GM18873 (cell line): ENCODE measurements around the gene NXNL2.

Source experiments
- ATAC-seq: cut with Tn5 transposase; IDR thresholded peaks from one replicate; pipeline ENCODE4 v1.9.1; 2021; ENCODE audit warnings: mild to moderate bottlenecking, moderate library complexity, moderate number of reproducible peaks; ENCODE audit not compliant: unreplicated experiment, low FRiP score

The NXNL2 gene

GRCh38 chr9:88530051-88530450 is 4.9 kb upstream of the NXNL2 start:
- no peak for ATAC-seq

GRCh38 chr9:88531920-88532698 is 2.9 kb upstream of the NXNL2 start:
- no peak for ATAC-seq

GRCh38 chr9:88533951-88534455 is 975 bp upstream of the NXNL2 start:
- no peak for ATAC-seq

- ATAC-seq, result no peak
Observed at GRCh38 chr9:88535226-88536022, 446 bp downstream of the NXNL2 start.

- no peak for ATAC-seq
Observed at GRCh38 chr9:88536023-88536324, 996 bp downstream of the NXNL2 start.

- ATAC-seq, result no peak
Observed at GRCh38 chr9:88536951-88537760, 2.2 kb downstream of the NXNL2 start.

- ATAC-seq, result no peak
Observed at GRCh38 chr9:88537761-88538091, 2.7 kb downstream of the NXNL2 start.

- ATAC-seq, result no peak
Observed at GRCh38 chr9:88538311-88539085, 3.5 kb downstream of the NXNL2 start.

GRCh38 chr9:88539246-88539645 is 4.3 kb downstream of the NXNL2 start:
- no peak for ATAC-seq

- no peak for ATAC-seq
Observed at GRCh38 chr9:88540251-88540763, 5.3 kb downstream of the NXNL2 start.

- no peak for ATAC-seq
Observed at GRCh38 chr9:88544245-88544644, 9.3 kb downstream of the NXNL2 start.

GRCh38 chr9:88551546-88552137 is 16.7 kb downstream of the NXNL2 start:
- no peak for ATAC-seq

- ATAC-seq, result no peak
Observed at GRCh38 chr9:88553350-88553749, 18.4 kb downstream of the NXNL2 start.

GRCh38 chr9:88555268-88555980 is 20.4 kb downstream of the NXNL2 start:
- no peak for ATAC-seq

- no peak for ATAC-seq
Observed at GRCh38 chr9:88559661-88560060, 24.7 kb downstream of the NXNL2 start.

- ATAC-seq, result peak; percentile 69
Observed at GRCh38 chr9:88567870-88568269, 32.9 kb downstream of the NXNL2 start.

GRCh38 chr9:88571419-88571818 is 36.4 kb downstream of the NXNL2 start:
- ATAC-seq, result no peak

- no peak for ATAC-seq
Observed at GRCh38 chr9:88572684-88573083, 37.7 kb downstream of the NXNL2 start.

- no peak for ATAC-seq
Observed at GRCh38 chr9:88574953-88575352, 40.0 kb downstream of the NXNL2 start.
